GM19438 (cell line): ENCODE results near the gene PMP22.
"Not testable (repeated sequence)": the region's sequence is repeated elsewhere in the genome, so short reads cannot be mapped to it uniquely, and the experiment has no call there.

Source experiments
- ATAC-seq: cut with Tn5 transposase; IDR thresholded peaks from one replicate; pipeline ENCODE4 v1.9.1; 2021; ENCODE audit warnings: low read depth; ENCODE audit not compliant: unreplicated experiment

Gene PMP22

GRCh38 chr17:15257258-15257788 lies 7.8 kb downstream of the PMP22 start:
- ATAC-seq = peak; percentile 68

GRCh38 chr17:15256689-15257088 lies 8.4 kb downstream of the PMP22 start:
- no peak for ATAC-seq

GRCh38 chr17:15255713-15256454 lies 9.2 kb downstream of the PMP22 start:
- ATAC-seq = no peak

- no peak for ATAC-seq
Observed at GRCh38 chr17:15250135-15250860, 14.8 kb downstream of the PMP22 start.

- no peak for ATAC-seq
Observed at GRCh38 chr17:15249487-15249886, 15.6 kb downstream of the PMP22 start.

GRCh38 chr17:15247891-15248529 lies 17.1 kb downstream of the PMP22 start:
- no peak for ATAC-seq

- ATAC-seq = no peak
Observed at GRCh38 chr17:15245054-15245453, 20.1 kb downstream of the PMP22 start.

- ATAC-seq = no peak
Observed at GRCh38 chr17:15240644-15241043, 24.5 kb downstream of the PMP22 start.

- no peak for ATAC-seq
Observed at GRCh38 chr17:15239491-15239890, 25.6 kb downstream of the PMP22 start.

- no peak for ATAC-seq
Observed at GRCh38 chr17:15238676-15239422, 26.3 kb downstream of the PMP22 start.

- ATAC-seq = no peak
Observed at GRCh38 chr17:15238057-15238456, 27.1 kb downstream of the PMP22 start.

- no peak for ATAC-seq
Observed at GRCh38 chr17:15237106-15237425, 28.1 kb downstream of the PMP22 start.

- no peak for ATAC-seq
Observed at GRCh38 chr17:15236281-15237105, 28.6 kb downstream of the PMP22 start.

- no peak for ATAC-seq
Observed at GRCh38 chr17:15233971-15234370, 31.2 kb downstream of the PMP22 start.

- no peak for ATAC-seq
Observed at GRCh38 chr17:15233022-15233805, 31.9 kb downstream of the PMP22 start.

GRCh38 chr17:15232517-15232915 lies 32.6 kb downstream of the PMP22 start:
- ATAC-seq = no peak

- no peak for ATAC-seq
Observed at GRCh38 chr17:15231851-15232516, 33.1 kb downstream of the PMP22 start.

- ATAC-seq = no peak
Observed at GRCh38 chr17:15230866-15231265, 34.3 kb downstream of the PMP22 start.

GRCh38 chr17:15221827-15222226 lies 43.3 kb downstream of the PMP22 start:
- not testable (repeated sequence) for ATAC-seq
